Gastrocnemius medialis (tissue), 4 donors: ENCODE measurements around the gene GJB6.

Source experiments
- POLR2A ChIP-seq, 2 donors: fragments of 450-650 bp; IDR thresholded peaks; one replicate each; pipeline ENCODE4 v1.6.1; 2017; ENCODE audit warnings: antibody characterized with exemption in 2 of 2, mild to moderate bottlenecking in 2 of 2, moderate library complexity in 2 of 2
- TF ChIP-seq, protein P1 (sequence below), 5 experiments: fragments of 450-650 bp in 3 of 5; fragments of 200-600 bp in 2 of 5; sonication (generic) in 2 of 5; IDR thresholded peaks in 4 of 5; conservative IDR thresholded peaks in 1 of 5; 1 replicate in 4 of 5; 2 replicates in 1 of 5; pipeline ENCODE4 v1.5.1; 2016 to 2019; ENCODE audit warnings: antibody characterized with exemption in 5 of 5, mild to moderate bottlenecking in 3 of 5, moderate library complexity in 3 of 5

DNA sequence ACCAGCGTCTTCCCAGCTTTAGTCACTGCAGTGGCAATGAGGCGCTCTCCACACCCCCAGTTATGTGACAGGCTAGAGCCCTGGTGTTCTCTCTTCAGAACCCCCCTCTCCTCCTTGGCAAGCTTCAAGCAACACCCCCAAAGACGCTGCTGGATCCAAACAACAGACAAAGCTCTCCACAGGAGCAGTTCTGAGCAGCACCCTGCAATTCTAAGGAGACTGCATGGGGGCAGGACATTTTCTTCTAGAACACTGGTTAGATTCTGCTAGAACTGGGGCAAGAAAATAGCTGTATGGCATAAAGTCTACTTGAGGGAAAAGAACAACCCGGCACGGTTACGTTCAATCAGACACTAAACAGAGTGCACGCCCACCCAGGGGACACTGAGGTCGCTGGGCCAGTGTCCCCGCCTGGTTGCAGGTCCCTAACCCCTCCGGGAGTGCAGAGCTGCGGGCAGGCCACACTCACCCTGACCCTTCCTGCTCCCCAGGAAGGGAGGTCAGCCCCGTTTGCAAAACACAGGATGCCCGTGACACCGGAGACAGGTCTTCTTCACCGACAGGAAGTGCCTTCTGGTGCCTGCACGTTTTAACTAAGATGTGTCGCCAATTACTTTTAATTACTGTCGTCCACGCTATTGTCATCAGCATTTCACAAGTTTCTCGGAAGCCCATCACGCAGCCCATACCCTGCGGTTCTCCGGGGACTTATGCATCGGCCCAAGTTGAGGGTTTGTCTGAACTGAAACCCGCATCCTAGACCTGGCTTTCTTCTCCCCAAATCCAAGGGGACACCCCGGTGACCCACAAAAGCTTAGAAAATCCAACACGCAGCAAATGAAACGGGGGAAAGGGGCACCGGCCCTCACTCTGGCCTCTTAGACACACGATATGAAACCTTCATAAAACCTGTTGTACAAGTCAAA, 943 bp downstream of the GJB6 start:
- TF ChIP-seq, protein P1, sequence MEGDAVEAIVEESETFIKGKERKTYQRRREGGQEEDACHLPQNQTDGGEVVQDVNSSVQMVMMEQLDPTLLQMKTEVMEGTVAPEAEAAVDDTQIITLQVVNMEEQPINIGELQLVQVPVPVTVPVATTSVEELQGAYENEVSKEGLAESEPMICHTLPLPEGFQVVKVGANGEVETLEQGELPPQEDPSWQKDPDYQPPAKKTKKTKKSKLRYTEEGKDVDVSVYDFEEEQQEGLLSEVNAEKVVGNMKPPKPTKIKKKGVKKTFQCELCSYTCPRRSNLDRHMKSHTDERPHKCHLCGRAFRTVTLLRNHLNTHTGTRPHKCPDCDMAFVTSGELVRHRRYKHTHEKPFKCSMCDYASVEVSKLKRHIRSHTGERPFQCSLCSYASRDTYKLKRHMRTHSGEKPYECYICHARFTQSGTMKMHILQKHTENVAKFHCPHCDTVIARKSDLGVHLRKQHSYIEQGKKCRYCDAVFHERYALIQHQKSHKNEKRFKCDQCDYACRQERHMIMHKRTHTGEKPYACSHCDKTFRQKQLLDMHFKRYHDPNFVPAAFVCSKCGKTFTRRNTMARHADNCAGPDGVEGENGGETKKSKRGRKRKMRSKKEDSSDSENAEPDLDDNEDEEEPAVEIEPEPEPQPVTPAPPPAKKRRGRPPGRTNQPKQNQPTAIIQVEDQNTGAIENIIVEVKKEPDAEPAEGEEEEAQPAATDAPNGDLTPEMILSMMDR (IDR thresholded peaks at IDR 0.05 in 4 of 5, conservative IDR thresholded peaks at IDR 0.05 in 1 of 5) = no peak
- TF ChIP-seq POLR2A (IDR thresholded peaks at IDR 0.05) = no peak
